22Rv1 (cell line): ENCODE results near the gene DZIP1L.

Source experiments
- H3K27ac ChIP-seq: fragments of 450-650 bp; 2 replicates; pipeline ENCODE4 v1.5.1; 2017
- ZFX ChIP-seq: fragments of 450-650 bp; IDR thresholded peaks from 2 replicates; pipeline ENCODE4 v1.6.1; 2017; ENCODE audit warnings: antibody characterized with exemption, borderline replicate concordance
- TF ChIP-seq, protein P1 (sequence below): fragments of 450-650 bp; IDR thresholded peaks from 2 replicates; pipeline ENCODE4 v1.5.1; 2017; ENCODE audit warnings: mild to moderate bottlenecking

Gene DZIP1L

DNA sequence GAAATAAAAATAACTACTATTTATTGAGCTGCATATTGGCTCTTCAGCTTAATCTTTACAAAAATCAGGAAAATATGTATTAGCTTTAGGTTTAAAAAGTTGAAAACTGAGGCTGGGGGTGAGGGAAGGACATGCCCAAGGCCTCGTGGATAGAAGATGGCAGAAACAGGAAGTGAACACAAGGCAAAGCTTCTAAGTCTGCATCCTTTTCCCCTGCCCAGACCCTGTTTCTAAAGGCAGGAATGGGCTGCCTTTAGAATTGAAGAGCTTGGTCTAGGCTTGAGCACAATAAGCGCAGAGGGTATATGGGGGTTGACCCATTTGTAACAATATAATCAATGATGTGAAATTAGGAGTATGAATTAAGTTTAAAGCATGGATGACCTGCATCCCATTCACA, 99.3 kb downstream of the DZIP1L start:
- no peak for TF ChIP-seq ZFX
- H3K27ac ChIP-seq = no peak overlapping the region

DNA sequence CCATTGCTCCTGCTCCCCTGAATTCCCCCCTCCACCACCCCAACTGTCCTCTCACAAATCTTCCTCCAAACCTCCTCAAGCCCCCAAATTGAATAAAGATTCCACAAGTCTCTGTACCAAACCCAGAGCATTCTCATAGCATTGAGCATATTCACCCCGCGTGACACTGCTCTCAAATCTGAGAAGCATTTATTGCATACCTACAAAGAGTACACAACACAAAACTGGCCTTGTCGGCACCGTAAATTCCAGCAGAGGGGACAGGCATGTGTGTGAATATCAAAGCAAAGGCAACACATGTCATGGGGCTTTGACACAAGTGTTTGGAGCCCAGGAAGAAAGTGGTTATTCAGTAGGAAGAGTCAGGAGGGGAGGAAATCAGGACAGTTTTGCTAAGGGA, 102.9 kb downstream of the DZIP1L start:
- H3K27ac ChIP-seq = no peak overlapping the region
- TF ChIP-seq ZFX = no peak
- TF ChIP-seq, protein P1, sequence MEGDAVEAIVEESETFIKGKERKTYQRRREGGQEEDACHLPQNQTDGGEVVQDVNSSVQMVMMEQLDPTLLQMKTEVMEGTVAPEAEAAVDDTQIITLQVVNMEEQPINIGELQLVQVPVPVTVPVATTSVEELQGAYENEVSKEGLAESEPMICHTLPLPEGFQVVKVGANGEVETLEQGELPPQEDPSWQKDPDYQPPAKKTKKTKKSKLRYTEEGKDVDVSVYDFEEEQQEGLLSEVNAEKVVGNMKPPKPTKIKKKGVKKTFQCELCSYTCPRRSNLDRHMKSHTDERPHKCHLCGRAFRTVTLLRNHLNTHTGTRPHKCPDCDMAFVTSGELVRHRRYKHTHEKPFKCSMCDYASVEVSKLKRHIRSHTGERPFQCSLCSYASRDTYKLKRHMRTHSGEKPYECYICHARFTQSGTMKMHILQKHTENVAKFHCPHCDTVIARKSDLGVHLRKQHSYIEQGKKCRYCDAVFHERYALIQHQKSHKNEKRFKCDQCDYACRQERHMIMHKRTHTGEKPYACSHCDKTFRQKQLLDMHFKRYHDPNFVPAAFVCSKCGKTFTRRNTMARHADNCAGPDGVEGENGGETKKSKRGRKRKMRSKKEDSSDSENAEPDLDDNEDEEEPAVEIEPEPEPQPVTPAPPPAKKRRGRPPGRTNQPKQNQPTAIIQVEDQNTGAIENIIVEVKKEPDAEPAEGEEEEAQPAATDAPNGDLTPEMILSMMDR = no peak
